GM18870 (cell line): Measurements from ENCODE around the gene MREG.

Experiments used
- ATAC-seq: cut with Tn5 transposase; IDR thresholded peaks from one replicate; pipeline ENCODE4 v1.9.1; 2021; ENCODE audit warnings: moderate library complexity; ENCODE audit not compliant: unreplicated experiment

Gene MREG, protein sequence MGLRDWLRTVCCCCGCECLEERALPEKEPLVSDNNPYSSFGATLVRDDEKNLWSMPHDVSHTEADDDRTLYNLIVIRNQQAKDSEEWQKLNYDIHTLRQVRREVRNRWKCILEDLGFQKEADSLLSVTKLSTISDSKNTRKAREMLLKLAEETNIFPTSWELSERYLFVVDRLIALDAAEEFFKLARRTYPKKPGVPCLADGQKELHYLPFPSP

DNA sequence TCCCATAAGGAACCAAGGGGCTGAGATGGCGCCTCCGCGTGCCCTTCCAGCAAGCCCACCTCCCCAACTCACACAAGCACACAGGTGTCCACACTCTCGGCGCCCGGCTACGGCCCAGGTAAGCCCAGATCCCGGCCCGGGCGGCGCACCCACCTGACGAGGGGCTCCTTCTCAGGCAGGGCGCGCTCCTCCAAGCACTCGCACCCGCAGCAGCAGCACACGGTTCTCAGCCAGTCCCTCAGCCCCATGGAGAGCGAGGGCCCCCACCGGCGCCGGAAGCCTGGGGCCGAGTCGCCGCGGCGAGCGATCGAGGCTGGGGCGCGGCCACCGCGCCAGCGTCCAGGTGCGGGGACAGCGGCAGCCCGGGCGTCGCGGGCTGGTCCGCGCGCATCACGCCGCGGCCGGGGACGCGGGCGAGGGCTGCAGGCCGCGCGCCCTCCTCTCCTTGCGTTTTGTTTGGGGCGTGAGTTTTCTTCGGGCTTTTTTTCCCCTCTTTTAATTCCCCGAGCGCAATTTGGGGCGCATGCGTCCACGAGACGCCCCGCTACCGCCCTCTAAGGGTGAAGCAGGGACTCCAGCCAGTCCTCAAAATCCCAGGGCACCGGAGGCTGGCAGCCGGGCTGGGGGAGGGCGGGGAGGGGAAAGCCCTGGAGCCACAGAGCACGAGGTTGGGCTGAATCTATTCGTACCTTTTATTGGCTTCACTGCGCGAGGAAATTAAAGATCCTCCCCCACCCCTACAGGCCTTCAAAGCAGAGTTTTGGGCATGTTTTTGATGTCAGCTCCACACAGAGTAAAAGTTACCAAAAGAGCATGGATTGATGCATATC lies at the start of gene MREG:
Gene MREG, minus strand, starts transcription at position 472 of the 830 bp plus-strand sequence. Its CDS starts 224 bp downstream, at position 248.
- peak; percentile 28 for ATAC-seq

DNA sequence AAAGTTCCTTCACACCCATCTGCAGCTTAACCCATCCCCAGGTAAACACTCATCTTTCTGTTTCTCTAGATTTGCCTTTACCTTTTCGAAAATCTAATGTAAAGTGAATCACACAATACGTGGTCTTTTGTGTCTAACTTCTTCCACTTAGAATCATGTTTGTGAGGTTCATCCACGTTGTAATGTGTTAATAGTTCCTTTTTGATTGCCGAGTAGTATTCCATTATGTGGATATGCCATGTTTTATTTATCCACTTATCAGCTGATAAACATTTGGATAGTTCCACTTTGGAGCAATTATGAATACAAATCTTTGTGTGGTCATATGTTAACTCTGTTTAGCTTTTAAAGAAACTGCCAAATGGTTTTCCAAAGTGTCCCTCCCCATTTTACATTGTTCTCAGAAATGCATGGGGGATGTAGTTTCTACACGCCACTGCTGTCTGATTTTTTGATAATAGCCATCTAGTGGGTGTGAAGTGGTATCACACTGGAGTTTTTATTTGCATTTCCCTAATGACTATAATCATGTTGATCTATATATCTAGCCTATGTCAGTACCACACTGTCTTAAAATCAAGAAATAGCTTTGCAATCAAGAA lies 46.0 kb upstream of the MREG start:
- no peak for ATAC-seq

DNA sequence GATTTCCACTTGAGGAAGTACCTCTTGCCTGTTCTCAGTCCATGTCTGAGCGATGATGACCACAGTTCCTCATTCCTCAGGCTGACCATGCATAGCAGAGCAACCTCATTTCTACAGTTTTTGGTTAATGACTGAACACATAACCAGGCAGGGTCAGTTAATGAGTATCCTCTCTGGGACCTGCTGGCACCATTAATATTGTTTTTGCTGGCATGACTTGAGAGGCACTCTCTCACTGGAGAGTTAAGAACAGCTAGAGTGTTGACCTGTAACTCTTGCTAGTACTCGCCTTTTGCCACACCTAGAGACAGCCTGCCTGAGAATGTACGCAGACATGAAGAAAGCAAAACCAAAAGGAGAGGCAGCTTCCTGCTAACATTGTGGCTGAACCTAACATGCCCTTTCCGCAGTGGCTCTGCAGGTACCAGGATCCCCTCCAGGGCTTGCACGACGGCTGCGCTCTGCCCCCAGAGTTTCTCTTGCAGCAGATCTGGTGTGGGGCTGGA lies 44.4 kb upstream of the MREG start:
- ATAC-seq, result peak; percentile 86

DNA sequence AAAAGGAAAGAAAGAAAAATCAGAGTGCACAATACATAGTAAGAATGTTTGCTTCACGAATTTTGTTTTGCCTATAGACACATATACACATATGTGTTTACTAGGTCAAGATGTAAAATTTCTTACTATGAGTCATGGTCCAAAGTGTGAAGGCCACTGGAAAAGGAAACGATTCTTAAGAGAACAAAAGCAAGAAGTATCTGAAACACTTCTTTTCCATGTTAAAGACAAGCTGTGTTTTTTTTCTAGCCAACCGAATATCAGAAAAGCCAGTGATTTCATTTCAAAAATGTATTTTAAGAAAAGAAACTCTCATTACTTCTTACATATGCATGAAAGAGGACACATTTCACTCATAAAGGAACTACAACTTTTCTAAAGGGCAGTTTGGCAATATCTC lies 43.4 kb upstream of the MREG start:
- ATAC-seq, result peak; percentile 38

DNA sequence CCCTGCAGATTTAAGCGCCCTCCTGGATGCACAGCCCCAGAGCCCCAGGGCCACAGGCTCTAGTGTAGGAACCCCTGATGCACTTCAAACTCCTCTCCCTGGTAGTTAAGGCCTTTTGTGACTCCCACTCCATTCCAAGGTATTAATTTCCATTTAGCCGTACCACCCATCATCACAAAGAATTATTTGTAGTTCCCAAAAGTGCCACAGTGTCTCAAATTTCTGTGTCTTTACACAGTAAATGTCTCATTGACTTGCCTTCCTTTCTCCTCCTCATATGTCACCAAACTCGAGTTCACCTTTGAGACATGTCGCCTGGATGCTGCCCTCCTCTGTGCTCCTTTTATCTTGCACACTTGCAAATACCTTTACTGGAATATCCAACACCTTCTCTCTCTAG lies 42.3 kb upstream of the MREG start:
- ATAC-seq, result no peak

DNA sequence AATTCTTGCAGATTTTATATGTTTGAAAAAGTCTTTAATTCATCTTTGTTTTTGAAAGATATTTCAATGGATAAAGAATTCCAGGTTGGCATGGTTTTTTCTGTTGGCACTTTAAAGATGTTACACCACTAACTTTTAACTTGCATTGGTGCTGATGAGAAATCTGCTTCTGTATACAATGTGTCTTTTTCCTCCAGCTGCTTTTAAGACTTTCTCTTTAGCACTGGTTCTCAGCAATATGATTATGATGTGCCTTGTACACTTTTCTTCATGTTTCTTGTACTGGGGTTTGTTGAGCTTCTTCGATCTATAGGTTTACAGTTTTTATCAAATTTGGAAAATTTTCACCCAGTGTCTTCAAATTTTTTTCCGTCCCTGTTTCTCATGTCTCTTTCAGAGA lies 39.1 kb upstream of the MREG start:
- ATAC-seq, result no peak

DNA sequence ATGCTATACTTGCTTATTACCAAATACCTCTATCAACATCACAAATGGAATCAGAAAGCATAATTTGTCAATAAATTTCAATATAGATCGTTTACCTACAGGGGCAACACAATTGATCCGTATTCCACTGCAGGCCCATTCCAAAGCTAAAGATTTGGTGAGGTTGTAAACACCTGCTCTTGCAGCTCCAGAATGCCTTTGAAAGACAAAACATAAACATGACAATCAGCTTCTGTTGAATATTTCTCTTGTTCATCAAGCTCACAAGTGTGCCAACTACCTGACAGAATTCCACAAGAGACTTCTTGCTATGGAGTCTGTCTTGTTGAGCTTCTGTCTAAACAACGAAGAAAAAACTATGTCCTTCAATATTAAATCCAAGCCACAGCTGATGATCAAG lies 38.0 kb upstream of the MREG start:
- no peak for ATAC-seq

DNA sequence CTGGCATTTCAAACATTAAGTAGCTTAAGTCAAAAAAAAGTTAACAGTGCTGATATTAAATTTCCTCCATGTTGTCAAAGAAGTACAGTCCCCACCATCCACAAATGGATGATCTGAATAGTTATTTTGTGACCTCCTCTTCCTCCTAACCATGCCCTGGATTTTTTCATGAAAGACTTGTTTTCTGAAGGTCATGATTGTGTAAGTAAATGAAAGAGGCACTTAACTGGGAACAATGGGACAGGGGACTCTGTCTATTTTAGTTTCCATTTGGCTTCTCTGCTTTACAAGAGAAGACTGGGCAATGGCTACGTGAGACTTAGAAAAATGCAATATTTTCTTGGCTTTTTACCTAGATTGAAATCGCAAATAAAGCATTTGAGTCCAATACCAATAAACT lies 36.1 kb upstream of the MREG start:
- no peak for ATAC-seq

DNA sequence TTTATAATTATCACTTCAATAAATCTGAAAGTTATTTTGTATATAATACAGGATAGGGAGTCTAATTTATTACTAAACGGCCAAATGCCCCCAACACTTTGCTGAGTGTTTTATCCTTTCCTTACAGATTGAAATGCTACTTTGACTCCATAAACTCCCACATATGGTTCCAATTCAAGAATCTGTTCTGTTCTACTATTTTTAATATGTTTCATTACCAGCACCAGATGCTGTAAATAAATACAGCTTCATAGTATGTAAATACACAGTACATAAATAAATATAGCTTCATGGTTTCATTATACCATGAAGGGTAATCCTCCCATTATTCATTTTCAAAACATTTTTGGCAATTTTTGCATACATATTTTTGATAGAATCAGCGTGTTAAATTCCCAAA lies 34.0 kb upstream of the MREG start:
- no peak for ATAC-seq

DNA sequence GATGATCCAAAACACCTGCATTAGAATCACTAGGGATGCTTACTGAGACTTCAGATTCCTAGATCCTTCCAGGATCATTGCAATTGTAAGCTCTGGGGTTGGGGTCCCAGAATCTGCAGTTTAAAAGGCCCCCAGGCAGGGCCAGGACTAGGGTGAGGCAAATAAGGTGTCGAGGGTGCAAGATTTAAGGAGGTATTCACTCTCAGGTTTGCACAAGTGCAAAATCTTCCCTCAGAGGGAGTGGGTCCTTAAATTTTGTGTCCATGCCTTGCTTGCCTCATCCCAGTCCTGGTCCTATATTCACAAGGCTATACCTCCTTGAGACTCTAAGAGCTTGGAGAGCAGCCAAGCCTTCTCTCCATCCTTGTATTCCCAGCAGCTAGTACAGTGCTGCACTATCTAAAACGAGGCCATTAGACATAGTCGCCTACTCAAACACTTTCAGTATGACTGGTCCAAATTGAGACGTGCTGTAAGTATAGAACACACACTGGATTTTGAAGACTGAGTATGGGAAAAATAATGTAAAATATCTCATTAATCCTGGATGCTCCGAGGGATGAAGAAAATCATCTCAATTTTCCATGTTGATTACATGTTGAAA lies 31.6 kb upstream of the MREG start:
- ATAC-seq, result peak; percentile 99

DNA sequence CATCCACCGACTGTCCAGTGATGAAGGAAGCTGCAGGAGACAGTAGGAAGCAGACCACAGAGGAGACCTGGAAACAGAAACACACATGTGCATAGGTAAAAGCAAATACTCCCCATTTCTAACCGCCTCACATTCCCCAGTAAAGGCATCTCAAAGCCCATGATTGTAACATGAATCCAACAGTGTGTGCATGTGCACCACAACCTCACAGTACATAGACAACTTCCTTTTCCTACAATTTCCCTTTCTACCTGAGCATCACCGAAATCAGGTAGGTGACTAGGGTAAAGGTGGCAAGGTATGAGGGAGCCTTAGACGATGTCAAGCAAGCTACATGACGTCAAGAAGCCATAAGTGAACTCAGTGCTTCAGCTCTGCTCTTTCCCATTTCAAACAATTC lies 30.6 kb upstream of the MREG start:
- ATAC-seq, result no peak

DNA sequence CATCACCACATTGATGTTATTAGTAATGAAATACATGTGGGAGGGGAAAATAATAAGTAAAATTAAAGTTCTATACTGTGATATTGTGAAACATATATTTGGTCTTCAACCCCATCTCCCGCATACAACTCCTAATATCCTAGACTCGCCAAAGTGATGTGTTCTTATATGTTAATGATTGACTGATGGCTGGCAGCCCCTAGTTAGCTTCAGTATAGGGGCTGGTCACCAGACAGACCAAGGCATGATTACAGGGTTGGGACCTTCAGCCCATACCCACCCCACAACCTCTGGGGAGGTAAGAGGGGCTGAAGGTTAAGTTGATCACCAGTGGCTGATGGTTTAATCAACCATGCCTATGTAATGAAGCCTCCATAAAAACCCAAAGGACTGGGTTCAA lies 28.1 kb upstream of the MREG start:
- no peak for ATAC-seq

DNA sequence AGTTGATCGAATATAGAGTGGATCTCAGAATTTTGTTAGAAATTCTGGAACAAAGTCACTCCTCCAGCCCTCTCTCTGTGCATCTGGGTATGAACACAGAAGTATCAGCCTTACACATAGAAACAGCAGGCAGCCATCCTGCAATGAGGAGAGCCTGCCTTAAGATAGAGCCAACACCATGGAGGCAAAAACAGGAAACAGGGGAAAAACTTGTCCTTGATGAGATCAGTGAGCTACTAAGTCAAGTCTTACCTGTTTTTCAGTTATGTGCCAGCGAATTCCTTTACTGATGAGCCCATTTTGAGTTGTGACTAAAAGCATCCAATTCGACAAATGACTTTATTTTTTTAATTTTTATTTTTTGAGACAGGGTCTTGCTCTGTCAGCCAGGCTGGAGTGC lies 26.6 kb upstream of the MREG start:
- ATAC-seq, result no peak

DNA sequence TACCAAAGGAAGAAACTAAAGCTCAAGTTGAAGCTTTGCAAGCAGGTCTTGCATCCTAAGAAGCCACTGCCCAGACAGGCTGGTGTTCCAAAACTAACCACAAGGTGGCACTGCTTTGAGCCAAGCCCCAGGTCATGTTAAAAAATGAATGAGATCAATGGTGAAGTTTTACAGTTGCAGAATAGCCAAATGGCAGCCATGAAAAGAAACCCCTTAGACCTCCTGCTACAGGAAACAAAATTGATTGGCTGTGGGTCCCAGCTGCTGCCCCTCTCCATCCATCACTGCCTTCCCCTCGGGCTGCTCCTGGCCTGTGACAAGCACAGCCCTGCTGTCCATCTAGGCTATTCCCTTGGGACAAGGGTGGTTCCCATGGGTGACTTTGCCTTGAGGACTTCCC lies 20.7 kb upstream of the MREG start:
- ATAC-seq, result peak; percentile 30

DNA sequence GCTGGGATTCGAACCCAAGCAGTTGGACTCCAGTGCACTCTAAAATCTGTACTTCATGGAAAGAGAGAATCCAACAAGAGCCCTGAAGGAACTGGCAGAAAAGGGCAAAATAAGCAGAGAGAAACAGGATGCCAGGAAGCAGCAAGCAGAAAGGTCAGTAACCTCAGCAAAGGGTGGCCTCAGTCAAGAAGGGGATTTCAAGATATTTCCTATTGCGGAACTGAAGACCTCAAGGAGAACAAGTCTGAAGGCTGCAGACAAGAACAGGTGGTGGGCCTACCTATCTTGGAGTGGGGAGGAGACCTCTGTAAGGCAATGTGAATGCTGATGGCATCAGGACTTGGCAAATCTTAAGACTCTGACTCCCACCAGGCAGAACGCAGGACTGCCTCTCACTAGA lies 20.1 kb upstream of the MREG start:
- peak; percentile 43 for ATAC-seq

DNA sequence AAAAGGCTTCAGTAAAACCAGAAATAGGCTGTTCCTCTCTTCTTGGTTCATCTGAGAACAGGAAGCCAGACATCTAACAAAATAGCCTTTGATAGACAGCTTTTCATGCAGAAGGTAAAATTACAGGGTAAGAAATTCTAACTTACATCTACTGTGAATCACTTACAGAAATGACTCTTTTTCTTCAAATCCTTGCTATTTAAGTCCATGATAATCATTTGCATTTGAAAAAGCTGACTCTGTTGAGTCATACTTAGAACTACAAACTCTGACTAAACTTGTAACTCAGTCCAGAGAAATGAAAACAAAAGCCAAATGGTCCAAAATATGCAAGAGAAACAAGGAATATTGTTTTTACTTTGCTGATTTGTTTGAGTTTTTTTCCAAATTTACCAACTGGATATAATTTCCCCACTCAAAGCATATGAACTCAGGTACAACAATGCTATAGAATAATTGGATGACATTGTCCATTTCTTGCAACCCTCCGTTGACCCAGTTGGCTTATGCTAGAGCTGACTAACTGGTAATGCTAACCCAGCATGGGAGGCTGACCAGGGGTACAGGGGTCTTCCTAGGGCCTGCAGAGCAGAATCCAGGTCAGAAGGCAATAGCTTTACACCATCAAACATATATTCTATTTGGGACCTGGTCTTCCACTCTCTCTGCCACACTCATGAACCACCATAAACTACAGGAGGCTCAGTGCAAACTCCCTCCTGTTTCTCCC lies 18.8 kb upstream of the MREG start:
- peak; percentile 76 for ATAC-seq

DNA sequence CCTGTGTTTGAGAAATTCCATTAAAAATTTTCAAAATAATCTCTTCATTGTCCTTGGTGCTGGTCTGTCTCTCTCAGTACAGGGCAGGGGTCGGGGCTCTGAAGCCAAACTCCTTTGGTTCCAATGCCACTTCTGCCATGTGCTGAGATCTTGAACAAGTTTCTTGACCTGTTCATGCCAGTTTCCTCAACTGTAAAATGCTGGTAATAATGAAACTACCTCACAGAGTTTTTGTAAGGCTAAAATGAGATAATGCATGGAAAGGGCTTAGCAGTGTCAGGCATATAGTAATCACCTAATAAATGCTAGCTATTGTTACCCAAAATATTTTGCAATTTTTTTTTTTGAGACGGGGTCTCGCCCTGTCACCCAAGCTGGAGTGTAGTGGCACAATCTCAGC lies 16.9 kb upstream of the MREG start:
- no peak for ATAC-seq

DNA sequence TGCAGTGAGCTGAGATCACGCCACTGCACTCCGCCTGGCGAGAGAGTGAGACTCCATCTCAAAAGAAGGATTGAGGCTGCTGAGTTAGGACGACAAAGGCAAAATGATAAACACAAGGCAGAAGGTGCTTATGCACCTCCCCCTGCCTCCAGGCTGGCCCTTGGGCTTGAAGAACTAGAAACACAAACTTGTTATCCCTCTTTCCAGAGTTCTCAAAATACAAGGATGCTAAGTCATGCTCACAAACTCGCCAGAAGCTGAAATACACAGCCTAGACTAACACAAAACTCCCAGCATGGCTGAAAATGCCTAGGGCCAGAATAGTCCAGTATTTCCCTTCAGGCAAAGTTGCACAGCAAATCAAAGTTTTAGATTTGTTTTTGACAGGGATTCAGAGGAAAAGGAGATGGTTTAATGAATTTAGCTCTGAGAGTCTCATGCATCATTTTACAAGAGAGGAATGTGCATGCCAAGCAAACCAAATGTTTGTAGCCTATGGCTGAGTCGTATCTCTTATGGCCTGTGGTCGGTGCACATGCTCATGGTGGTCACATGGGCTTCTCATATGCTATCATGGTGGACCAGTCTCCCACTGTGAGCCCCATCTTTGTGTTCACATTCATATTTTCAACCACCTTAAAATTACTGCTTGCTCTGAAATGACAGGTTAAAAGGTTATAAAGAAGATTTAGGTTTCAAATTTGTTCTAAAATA lies 16.2 kb upstream of the MREG start:
- ATAC-seq, result no peak

DNA sequence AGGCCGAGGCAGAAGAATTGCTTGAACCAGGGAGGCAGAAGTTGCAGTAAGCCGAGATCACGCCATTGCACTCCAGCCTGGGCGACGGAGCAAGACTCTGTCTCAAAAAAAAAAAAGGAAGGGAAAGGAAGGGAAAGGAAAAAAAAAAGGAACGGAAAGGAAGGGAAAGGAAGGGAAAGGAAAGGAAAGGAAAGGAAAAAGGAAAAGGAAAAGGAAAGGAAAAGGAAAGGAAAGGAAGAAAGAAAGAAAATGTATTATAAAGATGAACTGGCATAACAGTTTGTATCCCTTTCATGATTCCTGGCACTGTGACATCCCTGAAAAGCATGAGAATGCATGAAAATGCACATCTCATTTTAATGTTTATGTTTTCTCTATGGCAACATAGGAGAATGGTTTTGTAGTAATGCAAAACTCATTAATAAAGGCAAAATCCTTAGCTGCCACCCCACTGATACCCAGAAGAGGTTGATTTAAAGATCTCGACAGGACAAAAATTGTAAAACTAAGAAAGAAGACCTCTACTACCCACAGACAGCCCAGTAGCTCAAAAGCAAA lies 11.5 kb upstream of the MREG start:
- no peak for ATAC-seq

DNA sequence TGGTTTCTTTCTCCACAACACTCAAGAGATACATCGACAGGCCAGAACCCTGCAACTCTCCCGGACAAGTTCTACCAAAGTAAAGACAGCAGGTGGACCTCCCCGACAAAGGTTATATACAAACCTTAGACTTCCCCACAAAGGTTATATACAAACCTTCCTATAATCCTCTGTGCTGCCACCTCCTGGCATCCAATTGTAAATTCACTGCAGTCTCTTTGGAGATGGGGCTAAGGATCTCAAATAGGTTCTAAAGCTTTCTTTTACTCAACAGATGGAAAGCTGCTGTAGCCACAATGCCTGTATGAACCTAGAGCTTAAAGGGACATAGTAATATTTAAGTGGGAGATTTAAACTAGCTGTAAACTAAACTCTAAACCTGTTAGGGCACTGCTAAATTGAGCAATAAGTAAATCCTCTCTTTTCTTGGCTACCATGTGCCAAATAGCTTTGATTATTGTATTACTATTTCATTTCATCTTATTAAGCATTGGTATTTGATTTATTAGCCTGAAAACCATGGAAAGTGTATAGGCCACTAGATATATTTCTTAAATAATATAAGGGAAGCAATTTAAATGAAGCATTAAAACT lies 9.8 kb upstream of the MREG start:
- ATAC-seq, result peak; percentile 87
